CD4-positive, alpha-beta T cell treated with Interferon alpha-2 for 1 hour (primary cell): ENCODE results near the gene RALA.

Source experiments
- DNase-seq, 2 donors: peaks; one replicate each; pipeline ENCODE4 v3.0.0-alpha.2; 2020 to 2022

Gene RALA

GRCh38 chr7:39614299-39614698 lies 9.1 kb upstream of the RALA start:
- no peak for DNase-seq

GRCh38 chr7:39615350-39615975 lies 7.9 kb upstream of the RALA start:
- no peak for DNase-seq

- DNase-seq: no peak
These were observed 7.2 kb upstream of the RALA start for GRCh38 chr7:39616138-39616537.

GRCh38 chr7:39617005-39617404 lies 6.4 kb upstream of the RALA start:
- no peak for DNase-seq

GRCh38 chr7:39618868-39619267 lies 4.5 kb upstream of the RALA start:
- no peak for DNase-seq

GRCh38 chr7:39620486-39620885 lies 2.9 kb upstream of the RALA start:
- no peak for DNase-seq

- DNase-seq: no peak
These were observed 2.1 kb upstream of the RALA start for GRCh38 chr7:39621261-39621660.

GRCh38 chr7:39621784-39622411 lies 1.5 kb upstream of the RALA start:
- peak in 1 of 2 donors; percentile 40 for DNase-seq

- no peak for DNase-seq
These were observed 763 bp upstream of the RALA start for GRCh38 chr7:39622609-39623008.

GRCh38 chr7:39623732-39624441 lies 515 bp downstream of the RALA start:
- peak; percentile 4 to 18 for DNase-seq

- peak; percentile 8 to 40 for DNase-seq
These were observed 1.1 kb downstream of the RALA start for GRCh38 chr7:39624442-39624807.

- no peak for DNase-seq
These were observed 1.7 kb downstream of the RALA start for GRCh38 chr7:39624935-39625694.

GRCh38 chr7:39631736-39632308 lies 8.4 kb downstream of the RALA start:
- DNase-seq: no peak

GRCh38 chr7:39633563-39634477 lies 10.4 kb downstream of the RALA start:
- DNase-seq: peak; percentile 25 to 58

GRCh38 chr7:39634478-39634805 lies 11.1 kb downstream of the RALA start:
- no peak for DNase-seq

GRCh38 chr7:39637400-39637799 lies 14.0 kb downstream of the RALA start:
- DNase-seq: no peak

- DNase-seq: no peak
These were observed 14.7 kb downstream of the RALA start for GRCh38 chr7:39637963-39638485.

GRCh38 chr7:39642896-39643295 lies 19.5 kb downstream of the RALA start:
- DNase-seq: no peak

GRCh38 chr7:39644170-39644569 lies 20.8 kb downstream of the RALA start:
- DNase-seq: no peak

- no peak for DNase-seq
These were observed 22.4 kb downstream of the RALA start for GRCh38 chr7:39645482-39646407.

- no peak for DNase-seq
These were observed 24.4 kb downstream of the RALA start for GRCh38 chr7:39647816-39648215.
